GM21723 (cell line): ENCODE measurements around the gene SOX4.
A peak's percentile ranks its signal among the peaks of the same experiment; 100 is the strongest.

Source experiments
- ATAC-seq: cut with Tn5 transposase; IDR thresholded peaks from one replicate; pipeline ENCODE4 v1.9.1; 2021; ENCODE audit warnings: mild to moderate bottlenecking, moderate library complexity; ENCODE audit not compliant: unreplicated experiment

The SOX4 gene

GRCh38 chr6:21593927-21594415 lies 420 bp downstream of the SOX4 start:
- ATAC-seq: peak; percentile 23

GRCh38 chr6:21594416-21595281 lies 1.1 kb downstream of the SOX4 start:
- peak; percentile 16 for ATAC-seq

DNA sequence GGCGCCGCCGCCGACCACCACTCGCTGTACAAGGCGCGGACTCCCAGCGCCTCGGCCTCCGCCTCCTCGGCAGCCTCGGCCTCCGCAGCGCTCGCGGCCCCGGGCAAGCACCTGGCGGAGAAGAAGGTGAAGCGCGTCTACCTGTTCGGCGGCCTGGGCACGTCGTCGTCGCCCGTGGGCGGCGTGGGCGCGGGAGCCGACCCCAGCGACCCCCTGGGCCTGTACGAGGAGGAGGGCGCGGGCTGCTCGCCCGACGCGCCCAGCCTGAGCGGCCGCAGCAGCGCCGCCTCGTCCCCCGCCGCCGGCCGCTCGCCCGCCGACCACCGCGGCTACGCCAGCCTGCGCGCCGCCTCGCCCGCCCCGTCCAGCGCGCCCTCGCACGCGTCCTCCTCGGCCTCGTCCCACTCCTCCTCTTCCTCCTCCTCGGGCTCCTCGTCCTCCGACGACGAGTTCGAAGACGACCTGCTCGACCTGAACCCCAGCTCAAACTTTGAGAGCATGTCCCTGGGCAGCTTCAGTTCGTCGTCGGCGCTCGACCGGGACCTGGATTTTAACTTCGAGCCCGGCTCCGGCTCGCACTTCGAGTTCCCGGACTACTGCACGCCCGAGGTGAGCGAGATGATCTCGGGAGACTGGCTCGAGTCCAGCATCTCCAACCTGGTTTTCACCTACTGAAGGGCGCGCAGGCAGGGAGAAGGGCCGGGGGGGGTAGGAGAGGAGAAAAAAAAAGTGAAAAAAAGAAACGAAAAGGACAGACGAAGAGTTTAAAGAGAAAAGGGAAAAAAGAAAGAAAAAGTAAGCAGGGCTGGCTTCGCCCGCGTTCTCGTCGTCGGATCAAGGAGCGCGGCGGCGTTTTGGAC lies 2.0 kb downstream of the SOX4 start:
- ATAC-seq: peak; percentile 25

DNA sequence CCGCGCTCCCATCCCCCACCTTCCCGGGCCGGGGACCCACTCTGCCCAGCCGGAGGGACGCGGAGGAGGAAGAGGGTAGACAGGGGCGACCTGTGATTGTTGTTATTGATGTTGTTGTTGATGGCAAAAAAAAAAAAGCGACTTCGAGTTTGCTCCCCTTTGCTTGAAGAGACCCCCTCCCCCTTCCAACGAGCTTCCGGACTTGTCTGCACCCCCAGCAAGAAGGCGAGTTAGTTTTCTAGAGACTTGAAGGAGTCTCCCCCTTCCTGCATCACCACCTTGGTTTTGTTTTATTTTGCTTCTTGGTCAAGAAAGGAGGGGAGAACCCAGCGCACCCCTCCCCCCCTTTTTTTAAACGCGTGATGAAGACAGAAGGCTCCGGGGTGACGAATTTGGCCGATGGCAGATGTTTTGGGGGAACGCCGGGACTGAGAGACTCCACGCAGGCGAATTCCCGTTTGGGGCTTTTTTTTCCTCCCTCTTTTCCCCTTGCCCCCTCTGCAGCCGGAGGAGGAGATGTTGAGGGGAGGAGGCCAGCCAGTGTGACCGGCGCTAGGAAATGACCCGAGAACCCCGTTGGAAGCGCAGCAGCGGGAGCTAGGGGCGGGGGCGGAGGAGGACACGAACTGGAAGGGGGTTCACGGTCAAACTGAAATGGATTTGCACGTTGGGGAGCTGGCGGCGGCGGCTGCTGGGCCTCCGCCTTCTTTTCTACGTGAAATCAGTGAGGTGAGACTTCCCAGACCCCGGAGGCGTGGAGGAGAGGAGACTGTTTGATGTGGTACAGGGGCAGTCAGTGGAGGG lies 2.8 kb downstream of the SOX4 start:
- ATAC-seq: no peak

DNA sequence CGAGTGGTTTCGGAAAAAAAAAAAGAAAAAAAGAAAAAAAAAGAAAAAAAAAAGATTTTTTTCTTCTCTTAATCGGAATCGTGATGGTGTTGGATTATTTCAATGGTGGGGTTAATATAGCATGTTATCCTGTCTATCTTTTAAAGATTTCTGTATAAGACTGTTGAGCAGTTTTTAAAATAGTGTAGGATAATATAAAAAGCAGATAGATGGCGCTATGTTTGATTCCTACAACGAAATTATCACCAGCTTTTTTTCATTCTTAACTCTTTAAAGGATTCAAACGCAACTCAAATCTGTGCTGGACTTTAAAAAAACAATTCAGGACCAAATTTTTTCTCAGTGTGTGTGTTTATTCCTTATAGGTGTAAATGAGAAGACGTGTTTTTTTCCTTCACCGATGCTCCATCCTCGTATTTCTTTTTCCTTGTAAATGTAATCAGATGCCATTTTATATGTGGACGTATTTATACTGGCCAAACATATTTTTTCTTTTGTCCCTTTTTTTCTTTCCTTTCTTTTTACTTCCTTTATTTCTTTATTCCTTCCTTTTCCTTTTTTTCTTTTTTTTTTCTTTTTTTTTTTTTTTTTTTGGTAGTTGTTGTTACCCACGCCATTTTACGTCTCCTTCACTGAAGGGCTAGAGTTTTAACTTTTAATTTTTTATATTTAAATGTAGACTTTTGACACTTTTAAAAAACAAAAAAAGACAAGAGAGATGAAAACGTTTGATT lies 3.6 kb downstream of the SOX4 start:
- no peak for ATAC-seq

DNA sequence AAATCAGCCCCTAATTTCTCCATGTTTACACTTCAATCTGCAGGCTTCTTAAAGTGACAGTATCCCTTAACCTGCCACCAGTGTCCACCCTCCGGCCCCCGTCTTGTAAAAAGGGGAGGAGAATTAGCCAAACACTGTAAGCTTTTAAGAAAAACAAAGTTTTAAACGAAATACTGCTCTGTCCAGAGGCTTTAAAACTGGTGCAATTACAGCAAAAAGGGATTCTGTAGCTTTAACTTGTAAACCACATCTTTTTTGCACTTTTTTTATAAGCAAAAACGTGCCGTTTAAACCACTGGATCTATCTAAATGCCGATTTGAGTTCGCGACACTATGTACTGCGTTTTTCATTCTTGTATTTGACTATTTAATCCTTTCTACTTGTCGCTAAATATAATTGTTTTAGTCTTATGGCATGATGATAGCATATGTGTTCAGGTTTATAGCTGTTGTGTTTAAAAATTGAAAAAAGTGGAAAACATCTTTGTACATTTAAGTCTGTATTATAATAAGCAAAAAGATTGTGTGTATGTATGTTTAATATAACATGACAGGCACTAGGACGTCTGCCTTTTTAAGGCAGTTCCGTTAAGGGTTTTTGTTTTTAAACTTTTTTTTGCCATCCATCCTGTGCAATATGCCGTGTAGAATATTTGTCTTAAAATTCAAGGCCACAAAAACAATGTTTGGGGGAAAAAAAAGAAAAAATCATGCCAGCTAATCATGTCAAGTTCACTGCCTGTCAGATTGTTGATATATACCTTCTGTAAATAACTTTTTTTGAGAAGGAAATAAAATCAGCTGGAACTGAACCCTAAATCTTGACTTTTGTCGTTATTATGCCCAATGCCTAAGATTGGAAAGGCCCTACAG lies 4.5 kb downstream of the SOX4 start:
- ATAC-seq: no peak

- ATAC-seq: no peak
These were observed 5.1 kb downstream of the SOX4 start for GRCh38 chr6:21598674-21599023.

DNA sequence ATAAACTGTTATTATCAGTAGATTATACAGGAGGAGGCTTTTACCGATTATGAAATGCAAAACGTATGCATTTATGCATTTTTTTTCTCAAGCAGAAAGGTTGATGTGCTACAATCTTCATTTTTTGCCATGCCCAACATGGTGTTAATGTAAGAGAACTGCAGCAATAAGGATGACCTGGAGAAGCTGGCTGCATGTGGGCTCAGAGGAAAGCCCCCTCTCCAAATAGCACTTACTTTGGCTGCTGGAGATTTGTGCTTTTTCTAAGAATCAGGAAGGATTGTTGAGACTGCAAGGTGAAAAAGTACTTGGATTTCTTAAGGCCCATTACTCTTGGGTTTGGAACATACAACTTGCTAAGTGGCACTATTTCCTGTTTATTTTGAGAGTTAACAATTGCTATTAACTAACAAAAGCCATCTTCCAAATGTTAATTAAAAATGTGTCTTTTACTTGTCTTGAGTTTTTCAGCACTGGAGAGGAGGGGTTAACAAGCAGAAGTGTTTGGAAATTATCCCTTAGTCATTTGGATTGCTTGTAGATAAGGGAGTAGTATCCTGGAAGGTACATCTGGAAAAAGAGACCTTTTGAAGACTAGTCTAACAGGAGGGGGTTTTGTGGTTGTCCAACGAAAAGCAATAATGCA lies 5.6 kb downstream of the SOX4 start:
- no peak for ATAC-seq

- no peak for ATAC-seq
These were observed 7.9 kb downstream of the SOX4 start for GRCh38 chr6:21601339-21601923.

- ATAC-seq: no peak
These were observed 8.4 kb downstream of the SOX4 start for GRCh38 chr6:21601932-21602390.

- no peak for ATAC-seq
These were observed 9.8 kb downstream of the SOX4 start for GRCh38 chr6:21603082-21603952.

GRCh38 chr6:21604081-21604480 lies 10.5 kb downstream of the SOX4 start:
- ATAC-seq: no peak

- ATAC-seq: no peak
These were observed 11.6 kb downstream of the SOX4 start for GRCh38 chr6:21605166-21605565.

DNA sequence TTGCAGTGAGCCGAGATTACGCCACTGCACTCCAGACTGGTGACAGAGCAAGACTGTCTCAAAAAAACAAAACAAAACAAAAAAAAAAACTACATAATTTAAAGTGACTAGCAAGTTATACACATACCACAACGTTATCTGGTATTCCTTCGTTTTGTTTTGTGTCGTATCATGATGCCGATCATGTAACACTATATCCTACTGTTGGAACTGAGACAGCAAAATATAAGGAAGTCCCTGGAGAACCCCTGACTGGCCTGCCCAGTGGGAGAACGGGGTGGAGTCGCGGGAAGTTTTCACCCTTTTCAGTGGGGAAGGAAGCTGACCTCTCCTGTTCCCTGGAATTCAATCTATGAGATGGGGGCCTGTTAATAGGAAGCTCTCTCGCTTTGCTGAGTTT lies 15.1 kb downstream of the SOX4 start:
- no peak for ATAC-seq

- ATAC-seq: no peak
These were observed 16.4 kb downstream of the SOX4 start for GRCh38 chr6:21609881-21610329.

DNA sequence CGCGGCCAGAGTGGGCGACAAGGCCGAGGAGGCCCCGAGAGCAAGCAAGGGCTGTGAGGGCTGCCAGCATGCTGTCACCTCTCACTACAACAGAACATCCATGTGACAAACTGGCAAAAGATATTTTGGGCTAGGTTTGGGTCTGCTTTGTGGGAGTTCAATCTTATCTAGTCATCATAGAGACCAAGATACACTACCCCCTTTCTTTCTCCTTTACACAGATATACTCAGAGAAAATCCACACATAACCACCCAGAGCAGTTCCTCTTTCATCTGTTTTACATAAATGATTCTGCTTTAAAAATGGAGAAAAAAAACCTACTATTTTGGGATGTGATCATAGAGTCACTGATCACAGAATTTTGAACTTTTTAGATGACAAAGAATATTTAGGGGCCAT lies 16.8 kb downstream of the SOX4 start:
- ATAC-seq: peak; percentile 86

- no peak for ATAC-seq
These were observed 17.9 kb downstream of the SOX4 start for GRCh38 chr6:21611485-21611884.
